Activated gamma-delta T cell treated with Interleukin-2 at 50 U/mL for 16 hours (primary cell): ENCODE data around the gene SH2D7.

ENCODE experiments used
- DNase-seq: peaks from one replicate; pipeline ENCODE4 v3.0.0-alpha.2; 2020

The SH2D7 gene

DNA sequence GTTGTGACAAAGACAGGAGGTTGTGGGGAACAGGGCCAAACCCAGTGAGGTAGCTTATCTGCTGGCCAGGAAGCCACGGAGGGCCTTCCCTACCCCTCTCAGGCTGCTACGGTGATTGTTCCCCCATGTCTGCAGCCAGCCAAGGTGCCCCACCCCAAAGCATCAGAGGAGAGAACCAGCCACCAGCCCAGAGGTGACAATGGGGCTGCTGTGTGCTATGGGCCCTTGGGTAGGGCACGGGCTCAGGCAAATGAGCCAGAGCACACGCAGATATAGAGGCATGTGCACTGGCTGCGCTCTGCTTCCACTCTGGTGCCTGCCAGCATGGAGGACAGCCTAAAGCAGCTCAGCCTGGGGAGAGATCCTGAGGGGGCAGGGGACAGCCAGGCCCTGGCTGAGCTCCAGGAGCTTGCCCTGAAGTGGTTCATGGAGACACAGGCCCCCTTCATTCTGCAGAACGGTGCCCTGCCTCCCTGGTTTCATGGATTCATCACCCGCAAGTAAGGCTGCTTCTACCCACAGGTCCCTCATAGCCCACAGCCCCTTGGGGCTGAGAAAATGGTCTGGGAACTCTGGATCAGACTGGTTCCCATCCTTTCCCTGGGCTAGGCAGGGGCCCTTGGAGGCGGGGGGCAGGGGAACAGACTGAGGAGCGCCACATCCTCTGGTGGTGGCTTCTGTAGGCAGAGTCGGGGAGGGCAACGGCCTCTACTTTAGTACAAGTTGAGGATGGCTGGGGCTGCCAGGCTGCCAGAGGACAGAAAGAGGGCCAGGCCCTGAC is at the start of gene SH2D7:
SH2D7 (plus strand) TSS at position 301 of the 781 bp plus-strand sequence; CDS start at position 325, 24 bp downstream.
- DNase-seq, result no peak

DNA sequence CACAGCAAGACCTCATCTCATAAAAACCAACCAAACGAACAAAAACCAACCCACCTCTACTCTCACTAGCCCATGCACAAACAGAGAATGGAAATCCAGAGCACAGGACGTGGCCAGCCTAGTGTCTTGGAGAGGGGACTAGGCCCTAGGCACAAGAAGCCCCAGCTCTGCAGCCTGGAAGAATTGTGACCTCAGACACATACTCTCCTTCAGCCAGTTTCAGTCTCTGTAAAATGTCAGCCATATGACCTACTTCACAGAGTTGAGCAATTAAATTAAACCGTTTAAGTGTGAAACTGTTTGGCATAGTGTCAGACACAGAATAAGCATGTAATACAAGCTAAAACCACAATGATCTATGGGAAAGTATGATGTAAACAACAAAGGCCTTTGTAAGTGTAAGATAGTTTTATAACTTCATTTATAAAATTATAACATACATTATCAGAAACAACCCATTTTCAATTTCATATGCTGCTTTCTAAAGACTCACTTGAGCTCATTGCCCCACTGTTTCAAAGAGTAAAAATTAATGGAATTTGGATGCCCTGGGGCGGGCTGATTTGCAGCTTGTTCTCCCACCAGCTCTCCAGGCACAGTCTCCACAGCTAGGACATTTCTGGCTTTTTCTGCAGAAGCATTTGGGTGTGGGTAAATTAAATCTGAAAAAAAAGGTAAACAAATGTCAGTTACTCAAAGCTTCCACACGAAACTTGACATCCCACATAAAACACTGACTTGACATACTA is 47.8 kb upstream of the SH2D7 start:
- DNase-seq, result no peak

DNA sequence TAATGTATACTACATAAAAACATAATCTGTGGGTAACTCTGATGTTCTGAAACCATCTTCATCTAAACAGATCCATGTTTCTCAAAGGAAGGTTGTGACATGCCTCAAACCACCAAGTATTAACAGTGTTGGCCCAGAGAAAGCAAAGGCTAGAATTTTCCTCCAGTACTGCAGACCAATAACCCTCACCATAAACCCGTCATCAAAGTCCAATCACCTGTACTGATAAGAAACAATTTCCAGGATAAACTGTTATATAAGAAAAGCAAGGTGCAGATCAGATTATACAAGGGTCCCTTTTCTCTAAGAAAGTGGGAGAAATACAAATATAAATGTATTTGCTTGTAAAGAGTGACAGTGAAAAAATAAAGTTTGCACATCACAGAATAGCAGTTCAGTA is 47.2 kb upstream of the SH2D7 start:
- no peak for DNase-seq

DNA sequence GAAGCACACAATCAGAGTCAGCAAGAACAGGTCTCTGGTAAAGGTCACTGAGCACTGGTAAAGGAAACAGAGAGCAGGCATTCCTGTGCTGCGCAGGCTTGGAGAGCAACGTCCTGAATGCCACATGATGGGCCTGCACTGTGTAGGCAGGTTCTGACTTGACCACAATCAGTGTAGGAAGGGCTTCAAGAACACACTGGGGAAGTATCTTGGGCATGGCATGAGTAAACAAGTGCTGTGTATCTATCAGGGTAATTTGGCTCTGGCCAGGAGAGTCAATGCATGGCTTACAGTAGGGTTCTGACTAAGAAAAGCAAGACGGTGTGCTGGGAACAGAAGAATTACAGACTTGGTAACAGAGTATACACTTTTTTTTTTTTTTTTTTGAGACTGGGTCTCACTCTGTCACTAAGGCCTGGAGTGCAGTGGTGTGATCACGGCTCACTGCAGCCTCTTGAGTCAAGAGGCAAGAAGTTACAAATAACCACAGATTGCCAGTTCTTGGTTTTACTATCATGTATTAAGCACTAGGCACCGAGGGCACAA is 45.5 kb upstream of the SH2D7 start:
- DNase-seq, result no peak

DNA sequence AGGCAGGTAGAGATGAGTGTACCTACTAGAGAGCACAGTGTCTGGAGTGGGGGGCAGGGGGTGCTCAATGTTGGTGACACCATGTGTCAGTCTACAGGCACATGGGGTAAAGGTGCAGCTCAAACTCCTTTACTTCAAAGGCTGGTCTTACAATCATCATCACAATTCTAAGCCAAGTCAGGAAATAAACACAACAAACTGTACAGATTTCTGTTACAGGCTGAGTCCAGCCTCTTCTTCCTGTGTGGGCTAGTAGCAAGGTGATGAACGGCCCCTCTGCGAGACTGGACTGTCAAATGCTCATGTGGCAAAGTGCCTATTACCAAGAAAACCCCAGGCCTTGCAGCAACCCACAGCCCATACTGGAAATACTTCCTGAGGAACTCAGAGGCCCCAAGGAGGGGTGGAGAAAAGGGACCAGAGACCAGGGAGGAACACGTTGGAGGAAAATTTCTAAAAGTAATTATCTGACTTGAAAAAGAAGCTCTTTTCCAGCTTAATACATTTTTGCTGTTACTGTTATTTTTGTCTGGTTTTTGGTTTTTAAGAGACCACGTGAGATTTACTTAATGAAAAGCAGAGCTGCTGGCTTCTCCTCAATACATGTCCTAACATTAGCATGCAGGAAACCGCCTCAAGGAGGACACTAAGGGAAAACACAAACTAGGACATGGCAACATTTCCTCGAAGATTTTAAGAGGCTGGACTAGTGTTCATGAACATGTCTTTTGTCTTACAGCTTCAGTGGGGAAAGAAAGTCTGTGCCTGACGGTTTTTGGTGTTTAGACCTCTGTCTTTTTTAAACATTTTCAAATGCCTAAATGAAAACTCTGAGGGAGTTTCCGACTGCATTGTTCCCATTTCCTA is 44.4 kb upstream of the SH2D7 start:
- DNase-seq, result peak; percentile 40

DNA sequence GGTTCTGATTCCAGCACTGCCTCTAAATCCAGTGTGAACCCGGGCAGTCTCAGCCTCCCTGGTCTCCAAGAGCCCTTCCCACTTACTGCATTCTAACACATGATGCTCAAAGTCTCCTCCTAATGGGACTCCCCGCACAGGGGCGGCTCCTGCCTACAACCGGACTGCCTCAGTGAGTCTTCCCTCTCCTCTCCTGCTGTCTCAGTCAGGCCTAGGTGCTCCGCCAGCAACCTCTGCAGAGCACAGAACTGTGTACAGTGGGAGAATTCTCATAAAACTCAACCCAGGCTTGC is 43.8 kb upstream of the SH2D7 start:
- no peak for DNase-seq

DNA sequence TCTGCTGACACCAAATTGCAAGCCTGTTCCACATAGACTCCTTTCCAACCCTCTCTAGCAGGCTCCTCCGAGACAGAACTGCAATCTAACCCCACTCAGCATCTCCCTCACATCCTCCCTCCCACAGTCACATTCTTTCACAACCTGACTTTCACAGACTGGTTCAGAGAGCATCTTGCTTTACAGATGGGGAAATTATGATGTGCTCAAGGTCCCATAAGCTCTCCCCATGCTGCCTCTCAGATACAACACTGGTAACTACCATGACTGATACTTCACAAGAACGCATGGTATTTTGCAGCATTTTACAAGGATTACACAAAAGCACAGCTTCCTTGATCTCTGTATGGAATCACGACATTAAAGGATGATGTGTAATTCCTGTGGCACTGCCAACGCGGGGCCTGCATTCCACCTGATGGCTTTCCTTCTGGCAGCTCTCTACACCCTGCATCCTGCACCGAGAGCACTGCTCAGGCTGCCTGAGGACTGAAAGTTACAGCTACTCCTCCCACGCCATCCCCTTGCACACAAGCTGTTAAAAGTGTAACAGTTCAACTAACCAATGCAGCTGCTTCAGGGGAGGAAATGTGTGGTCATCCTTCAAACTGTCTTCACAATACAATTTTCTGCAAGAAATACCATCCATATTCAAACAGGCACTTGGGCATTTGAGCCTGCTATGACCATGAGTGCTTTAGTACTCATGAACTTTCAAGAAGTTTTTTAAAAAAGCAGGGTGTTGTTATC is 42.5 kb upstream of the SH2D7 start:
- DNase-seq, result peak; percentile 55

DNA sequence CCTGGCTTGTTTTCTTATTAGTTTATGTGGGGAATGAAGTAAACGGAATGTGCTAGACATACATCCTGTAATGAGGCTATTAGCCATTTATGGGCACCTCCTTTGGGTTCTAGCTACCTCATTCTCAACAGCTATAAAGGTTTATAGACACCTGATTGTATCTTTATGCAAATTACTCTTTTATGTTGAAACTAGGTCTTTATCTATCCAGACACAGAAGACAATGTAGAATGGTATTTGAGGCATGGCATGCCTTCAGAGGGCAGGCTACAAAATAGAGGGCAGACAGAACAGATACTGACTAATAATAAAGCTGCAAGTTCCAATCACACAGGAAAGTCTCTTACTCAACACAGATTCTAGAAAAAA is 41.9 kb upstream of the SH2D7 start:
- DNase-seq, result no peak

DNA sequence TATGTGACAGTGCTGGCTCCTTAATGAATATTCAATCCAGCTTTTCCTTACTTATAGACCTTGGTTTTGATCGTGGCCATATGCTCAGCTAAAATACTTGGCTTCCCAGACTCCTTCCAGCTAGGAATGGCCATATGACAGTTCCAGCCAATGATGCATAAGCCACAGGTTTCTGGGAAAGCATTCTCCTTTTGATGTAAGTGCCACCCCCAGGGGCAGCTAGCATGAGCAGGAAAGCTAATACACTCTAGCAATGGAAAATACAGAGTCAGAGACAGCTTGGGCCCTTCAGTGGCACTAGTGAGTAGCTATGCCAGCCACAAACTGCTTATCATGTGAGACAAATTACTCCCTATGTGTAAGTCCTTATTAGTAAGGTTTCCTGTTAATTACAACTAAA is 41.5 kb upstream of the SH2D7 start:
- DNase-seq, result no peak

DNA sequence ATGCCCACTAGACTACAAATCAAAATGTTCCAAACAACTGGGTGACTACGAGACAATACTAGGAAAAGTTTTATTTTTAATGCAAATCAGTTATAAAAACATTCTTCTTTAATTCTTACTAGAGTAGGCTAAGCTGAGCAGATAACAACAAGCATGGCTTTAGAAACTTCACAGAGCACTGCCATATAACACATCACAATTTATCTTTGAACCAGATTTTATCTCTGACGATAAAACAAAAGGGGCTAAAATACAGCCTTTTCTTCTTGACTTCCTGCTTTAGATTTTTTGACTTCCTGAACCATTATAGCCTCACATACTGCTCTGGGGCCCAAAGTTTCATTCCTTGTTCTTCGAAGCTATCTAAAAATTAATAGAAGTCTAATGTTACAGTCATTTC is 40.8 kb upstream of the SH2D7 start:
- no peak for DNase-seq

DNA sequence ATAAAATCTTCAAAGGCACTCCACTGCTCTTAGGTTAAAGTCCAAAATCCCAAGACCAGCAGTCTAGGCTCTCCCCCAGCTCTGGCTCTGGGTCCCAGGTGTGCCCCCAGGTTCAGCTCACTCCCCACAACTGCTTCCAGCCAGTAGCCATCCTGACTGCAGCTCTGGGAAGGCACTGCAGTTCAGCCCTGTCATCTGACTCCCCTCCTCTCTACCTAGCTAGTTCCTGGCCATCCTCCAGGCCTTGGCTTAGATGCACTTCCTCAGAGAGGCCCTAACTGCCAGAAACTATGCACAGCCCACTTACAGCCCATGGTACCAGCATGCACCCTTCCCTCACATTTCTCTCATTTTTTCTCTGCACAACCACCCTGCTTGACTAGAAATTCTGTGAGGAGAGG is 40.4 kb upstream of the SH2D7 start:
- no peak for DNase-seq

DNA sequence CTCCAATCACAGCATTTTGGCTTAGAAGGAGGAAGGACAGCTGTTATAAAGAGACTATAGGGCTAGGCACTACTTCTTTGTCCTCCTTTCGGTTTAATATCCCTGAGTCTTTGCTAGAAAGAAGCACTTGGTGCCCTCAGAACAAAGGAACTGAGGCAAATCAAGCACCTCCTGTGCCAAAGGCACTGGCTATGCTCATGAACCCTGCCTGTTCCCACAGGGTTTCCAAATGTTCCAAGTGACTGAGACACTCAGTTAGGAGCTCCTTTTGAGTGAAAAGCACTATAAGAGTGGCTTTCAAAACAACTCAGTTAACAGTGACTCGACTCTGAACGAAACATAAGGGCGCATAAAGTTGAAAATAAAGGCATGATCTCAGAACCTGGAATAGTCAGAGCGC is 39.8 kb upstream of the SH2D7 start:
- no peak for DNase-seq

DNA sequence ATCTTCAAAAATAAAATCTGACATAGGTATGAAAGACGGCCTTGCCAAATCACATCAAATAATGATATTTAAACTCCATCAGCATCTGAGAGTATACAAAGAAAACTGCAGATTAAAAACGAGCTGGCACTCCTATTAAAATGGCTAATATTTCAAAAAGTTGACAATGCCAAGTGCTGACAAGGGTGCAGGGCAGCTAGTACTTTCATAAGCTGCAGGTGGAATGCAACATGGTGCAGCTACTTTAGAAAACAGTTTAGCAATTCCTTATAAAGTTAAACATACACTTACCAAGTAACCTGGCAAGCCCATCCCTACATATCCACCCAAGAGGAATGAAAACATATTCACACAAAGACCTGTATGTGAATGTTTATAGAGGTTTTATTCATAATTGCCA is 37.8 kb upstream of the SH2D7 start:
- DNase-seq, result no peak

DNA sequence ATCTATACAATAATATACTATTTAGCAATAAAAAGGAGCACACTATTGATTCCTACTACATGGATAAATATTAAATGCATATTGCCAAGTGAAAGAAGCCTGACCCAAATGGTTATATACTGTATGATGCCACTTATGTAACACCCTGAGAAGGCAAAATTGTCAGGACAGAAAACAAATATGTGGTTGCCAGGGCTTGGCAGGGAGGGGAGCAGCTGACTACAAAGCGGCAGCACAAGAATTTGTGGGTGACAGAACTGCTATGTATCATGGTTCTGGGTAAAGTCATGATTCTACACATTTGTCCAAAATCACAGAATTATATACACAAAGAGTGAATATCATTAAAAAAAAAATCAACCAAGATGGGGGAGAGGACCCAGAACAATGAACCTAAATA is 37.4 kb upstream of the SH2D7 start:
- DNase-seq, result no peak

DNA sequence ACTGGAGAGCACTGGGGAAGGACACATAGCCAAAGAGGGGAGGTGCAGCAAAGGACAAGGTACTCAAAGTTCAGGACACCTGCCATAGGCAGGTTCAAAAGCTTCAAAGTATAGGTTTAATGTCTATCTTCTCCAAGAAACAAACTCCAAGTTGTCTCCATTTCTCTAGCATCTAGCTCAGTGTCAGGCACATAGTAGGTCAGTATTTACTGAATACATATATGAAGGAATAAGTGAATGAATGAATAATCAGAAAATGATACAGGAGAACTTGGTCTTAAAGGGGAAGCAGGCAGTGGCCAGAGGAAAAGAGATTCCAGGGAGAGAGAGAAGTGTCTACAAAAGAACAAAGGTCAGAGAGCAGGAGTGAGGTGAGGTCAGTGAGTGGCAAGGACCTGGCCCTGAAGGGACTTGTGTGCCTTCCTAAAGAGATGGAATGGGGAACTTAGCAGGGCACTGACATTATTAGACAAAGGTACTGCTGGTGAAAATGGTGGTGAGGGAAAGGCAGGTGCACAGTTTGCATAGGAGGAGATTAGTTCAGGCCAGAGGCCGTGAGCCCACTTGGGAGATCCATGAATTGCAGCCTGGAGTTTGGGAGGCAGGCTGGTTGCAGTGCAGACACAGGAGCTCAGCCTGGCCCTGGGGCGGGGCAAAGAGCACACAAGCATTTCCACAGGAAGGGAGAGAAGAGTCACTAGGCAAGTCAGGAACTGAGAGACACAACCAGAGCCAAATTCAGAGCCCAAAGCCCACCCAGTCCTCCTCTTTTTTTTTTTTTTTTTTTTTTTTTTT is 36.2 kb upstream of the SH2D7 start:
- DNase-seq, result no peak

DNA sequence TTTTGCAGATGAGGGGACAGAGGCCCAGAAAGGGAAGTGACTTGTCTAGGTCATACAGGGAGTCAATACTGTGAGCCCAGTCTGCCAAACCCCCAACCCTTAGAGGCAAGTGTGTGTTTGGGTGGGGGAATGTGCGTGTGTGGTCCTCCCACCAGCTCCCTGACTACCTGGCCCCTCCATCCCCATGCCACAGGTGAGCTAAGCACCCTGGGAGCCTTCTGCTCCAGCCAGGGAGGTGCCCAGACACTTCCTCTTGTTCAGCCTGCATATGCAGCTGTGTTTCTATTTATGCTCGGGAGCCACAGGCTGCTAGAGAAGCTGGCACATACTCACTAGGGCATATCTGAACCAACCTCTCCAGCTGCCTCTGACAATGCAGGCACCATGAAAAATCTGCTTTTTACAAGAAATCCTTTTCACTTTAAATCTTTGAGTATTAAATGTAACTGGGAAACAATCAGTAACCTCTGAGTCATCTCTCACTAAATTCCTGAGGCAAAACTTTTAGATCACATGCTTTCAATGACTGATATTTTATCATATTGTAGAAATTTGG is 35.6 kb upstream of the SH2D7 start:
- no peak for DNase-seq

DNA sequence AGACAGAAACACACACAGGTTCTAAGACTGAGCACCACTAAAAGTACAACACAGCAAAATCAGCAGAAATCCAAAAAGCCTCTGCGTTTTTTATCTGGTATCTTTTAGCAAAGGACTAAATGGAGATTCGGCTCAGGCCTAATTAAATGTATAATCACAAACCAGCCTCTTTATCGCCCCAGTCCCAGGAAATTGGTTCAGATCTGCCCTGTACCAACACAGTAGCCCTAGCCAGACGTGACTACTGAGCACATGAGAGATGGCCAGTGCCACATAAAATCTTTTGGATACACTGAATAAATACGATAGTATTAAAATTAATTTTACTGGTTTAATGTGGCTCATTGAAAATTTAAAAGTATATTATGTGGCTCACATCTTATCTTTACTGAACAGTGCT is 34.6 kb upstream of the SH2D7 start:
- DNase-seq, result no peak

DNA sequence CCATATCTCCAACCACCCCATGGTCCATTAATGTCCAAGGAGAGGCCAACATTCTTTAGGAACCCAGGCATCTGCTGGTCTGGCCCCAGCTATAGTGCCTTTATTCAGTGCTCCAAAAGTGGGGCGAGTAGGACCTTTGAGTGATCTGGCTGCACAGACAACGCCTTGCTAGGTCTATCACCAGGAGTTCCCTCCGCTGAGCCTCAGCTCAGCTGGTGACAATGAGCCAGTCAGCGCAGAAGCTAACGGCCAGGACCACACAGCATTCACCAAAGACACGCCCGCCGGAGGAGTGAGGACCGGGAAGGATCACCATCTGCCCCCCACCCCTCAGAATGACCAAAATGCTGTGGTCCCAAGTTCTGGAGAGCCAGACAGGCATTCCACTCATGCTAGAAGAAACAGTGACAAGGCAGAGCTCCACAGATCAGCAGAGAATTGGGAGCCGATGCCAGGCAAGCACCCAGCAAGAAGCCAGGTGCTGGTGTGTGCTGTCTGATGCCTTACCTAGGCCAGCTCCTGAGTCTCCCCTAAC is 33.9 kb upstream of the SH2D7 start:
- DNase-seq, result no peak

DNA sequence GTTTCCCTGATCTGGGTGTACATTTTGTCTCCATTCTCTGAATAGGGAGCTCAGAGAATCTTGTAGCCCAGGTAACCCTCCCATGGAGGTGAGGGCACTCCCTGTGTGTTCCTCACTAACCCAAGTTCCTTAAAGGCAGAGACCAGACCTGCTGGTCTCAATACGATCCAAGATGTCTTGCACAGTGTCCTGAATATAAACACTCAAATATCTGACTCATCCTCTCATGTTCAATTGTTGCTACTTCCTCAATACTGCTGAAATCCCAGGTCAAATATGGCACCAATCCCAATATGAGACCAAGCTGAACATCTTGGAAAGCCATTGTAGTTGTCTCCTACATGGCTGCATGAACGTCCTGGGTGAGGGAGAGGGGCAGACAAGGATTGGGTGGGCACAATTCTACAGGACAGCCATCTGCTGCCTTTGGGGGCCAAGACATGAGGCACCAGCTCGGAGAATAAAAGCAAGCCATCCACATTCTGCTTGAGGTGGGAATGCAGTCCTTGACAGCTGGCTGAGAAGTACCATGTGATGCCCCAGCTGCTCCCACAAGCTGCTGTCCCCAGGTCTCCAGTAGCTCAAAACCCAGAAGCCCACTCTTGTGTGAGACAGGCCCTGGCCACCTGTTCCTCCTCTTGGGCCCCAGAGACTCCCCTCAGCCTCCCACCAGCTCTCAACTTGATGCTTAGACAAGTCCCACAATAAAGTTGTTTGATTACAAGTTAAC is 33.1 kb upstream of the SH2D7 start:
- no peak for DNase-seq

DNA sequence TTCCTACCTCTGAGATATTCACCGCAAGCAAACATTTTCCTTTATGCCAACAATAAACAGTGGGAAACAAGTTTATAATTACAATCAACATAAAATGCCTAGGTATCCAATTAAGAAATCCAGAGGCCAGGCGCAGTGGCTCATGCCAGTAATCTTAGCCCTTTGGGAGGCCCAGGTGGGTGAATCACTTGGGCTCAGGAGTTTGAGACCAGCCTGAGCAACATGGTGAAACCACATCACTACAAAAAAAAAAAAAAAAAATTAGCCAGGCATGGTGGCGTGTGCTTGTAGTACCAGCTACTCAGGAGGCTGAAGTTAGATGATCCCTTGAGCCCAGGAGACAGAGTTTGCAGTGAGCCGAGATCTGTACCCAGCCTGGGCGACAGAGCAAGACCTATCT is 32.1 kb upstream of the SH2D7 start:
- no peak for DNase-seq
